Transverse colon (tissue), 4 donors: Measurements from ENCODE around the gene LRRC63. TPM values are rescaled to one million over a fixed set of nuclear protein-coding genes. Genes with fewer than 3 reads are reported as not detected.
A peak's percentile ranks its signal among the peaks of the same experiment; 100 is the strongest.
"Not testable (repeated sequence)": the region's sequence is repeated elsewhere in the genome, so short reads cannot be mapped to it uniquely, and the experiment has no call there.

Source experiments
- DNase-seq: peaks from one replicate; pipeline ENCODE4 v3.0.0-alpha.2; 2019
- H3K27ac ChIP-seq, 4 donors: fragments of 200-600 bp; sonication (generic); 2 replicates each; pipeline ENCODE4 v1.5.1; 2016 to 2018; ENCODE audit warnings: inconsistent platforms in 4 of 4
- H3K27me3 ChIP-seq: fragments of 200-600 bp; sonication (generic); 2 replicates; pipeline ENCODE4 v1.5.1; 2017; ENCODE audit warnings: inconsistent platforms
- H3K36me3 ChIP-seq, 4 donors: fragments of 200-600 bp; sonication (generic); 2 replicates each; pipeline ENCODE4 v1.5.1; 2017 to 2019; ENCODE audit warnings: inconsistent platforms in 4 of 4
- H3K4me1 ChIP-seq, 4 donors: fragments of 200-600 bp; sonication (generic); 2 replicates each; pipeline ENCODE4 v1.5.1; 2017 to 2020; ENCODE audit warnings: inconsistent platforms in 4 of 4
- H3K4me3 ChIP-seq, 4 donors: fragments of 200-600 bp; sonication (generic); 1 replicate in 1 of 4; 2 replicates in 3 of 4; pipeline versions ENCODE4 v1.5.1 to v1.6.1; 2017 to 2019; ENCODE audit warnings: inconsistent platforms in 4 of 4
- H3K9me3 ChIP-seq, 2 donors: fragments of 200-600 bp; sonication (generic); 2 replicates each; pipeline ENCODE4 v1.5.1; 2017 to 2019; ENCODE audit warnings: inconsistent platforms in 2 of 2
- CTCF ChIP-seq, 5 experiments: fragments of 200-600 bp in 3 of 5; fragments of 450-650 bp in 2 of 5; sonication (generic) in 3 of 5; IDR thresholded peaks; 1 replicate in 2 of 5; 2 replicates in 3 of 5; pipeline ENCODE4 v1.5.1; 2016 to 2017; ENCODE audit warnings: antibody characterized with exemption in 5 of 5, inconsistent platforms in 3 of 5, mild to moderate bottlenecking in 2 of 5, moderate library complexity in 1 of 5
- EP300 ChIP-seq: sonication (generic); formaldehyde crosslinking; IDR thresholded peaks from one replicate; pipeline ENCODE4 v1.6.1; 2017; ENCODE audit warnings: antibody characterized with exemption, low read depth
- POLR2A ChIP-seq: fragments of 450-650 bp; IDR thresholded peaks from one replicate; pipeline ENCODE4 v1.6.1; 2016; ENCODE audit warnings: antibody characterized with exemption, mild to moderate bottlenecking, moderate library complexity
- POLR2AphosphoS5 ChIP-seq, 3 donors: sonication (generic); formaldehyde crosslinking; IDR thresholded peaks; one replicate each; pipeline ENCODE4 v1.6.1; 2016; ENCODE audit warnings: antibody characterized with exemption in 3 of 3
- WGBS, 2 donors: methylation state at CpG; one replicate each; pipeline ENCODE4 v1.1.5; 2018; ENCODE audit warnings: low coverage in 1 of 2; 5-methylcytosine and 5-hydroxymethylcytosine counted together
- in situ Hi-C, 4 donors: fragments of 200-750 bp; cut with MboI; loops; one replicate each; pipeline versions ENCODE4 v1.15.0 to v1.15.1; 2017; ENCODE audit warnings: low sequenced_read_pairs in 3 of 4, low pct_ligation_motif_present in 1 of 4, low pct_unique_long_range_greater_than_20kb in 1 of 4
- intact Hi-C: fragments of 100-400 bp; cut with DNase I; formaldehyde crosslinking; loops from one replicate; pipeline ENCODE4 v1.15.1; 2023; ENCODE audit warnings: low total_unique reads
- total RNA-seq, 4 donors: library from RNA; depleted of rRNA; stranded (reverse); fragments of >200 nt; gene quantifications; one replicate each; pipeline ENCODE4 v1.1.0, GENCODE V29; 2016

The LRRC63 gene
- total RNA-seq, 4 donors from 2014 or later: 0.32 TPM; not detected in 3

GRCh38 chr13:46281779-46282178 is 70.1 kb downstream of the LRRC63 start:
- no peak overlapping the region for H3K4me3 ChIP-seq
- WGBS, 2 donors: 48 to 51% methylated on average over 2 of the region's 2 CpGs
- in situ Hi-C loops: no loop called here
- H3K9me3 ChIP-seq: no peaks in the 10 kb centered on the region
- H3K27me3 ChIP-seq: no peaks in the 10 kb centered on the region
- H3K27ac ChIP-seq: no peak overlapping the region
- no peaks in the 10 kb centered on the region for H3K36me3 ChIP-seq
- DNase-seq: no peak
- H3K4me1 ChIP-seq: no peaks in the 10 kb centered on the region
- intact Hi-C loops: no loop called here
- no peak for TF ChIP-seq EP300
- no peak for TF ChIP-seq CTCF (IDR thresholded peaks at IDR 0.05)
- no peak for TF ChIP-seq POLR2A
- TF ChIP-seq POLR2AphosphoS5 (IDR thresholded peaks at IDR 0.05): no peak

DNA sequence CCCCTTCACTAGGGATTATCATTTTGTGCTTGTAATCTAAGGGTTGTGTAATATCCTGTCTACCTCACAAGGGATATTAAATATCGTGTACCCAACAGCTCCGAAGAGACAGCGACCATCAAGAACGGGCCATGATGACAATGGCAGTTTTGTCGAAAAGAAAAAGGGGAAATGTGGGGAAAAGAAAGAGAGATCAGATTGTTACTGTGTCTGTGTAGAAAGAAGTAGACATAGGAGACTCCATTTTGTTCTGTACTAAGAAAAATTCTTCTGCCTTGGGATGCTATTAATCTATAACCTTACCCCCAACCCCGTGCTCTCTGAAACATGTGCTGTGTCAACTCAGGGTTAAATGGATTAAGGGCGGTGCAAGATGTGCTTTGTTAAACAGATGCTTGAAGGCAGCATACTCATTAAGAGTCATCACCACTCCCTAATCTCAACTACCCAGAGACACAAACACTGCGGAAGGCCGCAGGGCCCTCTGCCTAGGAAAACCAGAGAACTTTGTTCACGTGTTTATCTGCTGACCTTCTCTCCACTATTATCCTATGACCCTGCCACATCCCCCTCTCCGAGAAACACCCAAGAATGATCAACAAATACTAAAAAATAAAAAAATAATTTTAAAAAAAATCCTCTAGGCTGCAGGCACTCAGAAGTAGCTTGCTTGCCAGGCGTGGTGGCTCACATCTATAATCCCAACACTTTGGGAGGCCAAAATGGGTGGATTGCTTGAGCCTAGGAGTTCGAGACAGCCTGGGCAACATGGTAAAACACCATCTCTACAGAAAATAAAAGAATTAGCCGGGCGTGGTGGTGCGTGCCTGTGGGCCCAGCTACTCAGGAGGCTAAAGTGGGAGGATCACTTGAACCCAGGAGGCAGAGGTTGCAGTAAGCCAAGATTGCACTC is 72.4 kb downstream of the LRRC63 start:
- H3K9me3 ChIP-seq, in situ Hi-C loops, H3K36me3 ChIP-seq, H3K27ac ChIP-seq, DNase-seq, H3K4me1 ChIP-seq, intact Hi-C loops, H3K27me3 ChIP-seq, H3K4me3 ChIP-seq: not testable (repeated sequence)
- 78 to 85% methylated on average over 10 to 16 of the region's 16 CpGs for WGBS, 2 donors

- intact Hi-C loops (no loop called here), in situ Hi-C loops (no loop called here)
- no peaks in the 10 kb centered on the region for H3K36me3 ChIP-seq
- no peak for DNase-seq
- no peaks in the 10 kb centered on the region for H3K4me1 ChIP-seq
- 56 to 77% methylated on average over 1 of the region's 1 CpG for WGBS, 2 donors
- H3K4me3 ChIP-seq: no peak overlapping the region
- H3K27ac ChIP-seq: no peak overlapping the region
- no peaks in the 10 kb centered on the region for H3K27me3 ChIP-seq
- no peak for TF ChIP-seq EP300
- TF ChIP-seq CTCF (IDR thresholded peaks at IDR 0.05): no peak
- TF ChIP-seq POLR2A: no peak
- TF ChIP-seq POLR2AphosphoS5 (IDR thresholded peaks at IDR 0.05): no peak
- H3K9me3 ChIP-seq: no peaks in the 10 kb centered on the region
Measured at GRCh38 chr13:46286972-46287371, 75.2 kb downstream of the LRRC63 start.

DNA sequence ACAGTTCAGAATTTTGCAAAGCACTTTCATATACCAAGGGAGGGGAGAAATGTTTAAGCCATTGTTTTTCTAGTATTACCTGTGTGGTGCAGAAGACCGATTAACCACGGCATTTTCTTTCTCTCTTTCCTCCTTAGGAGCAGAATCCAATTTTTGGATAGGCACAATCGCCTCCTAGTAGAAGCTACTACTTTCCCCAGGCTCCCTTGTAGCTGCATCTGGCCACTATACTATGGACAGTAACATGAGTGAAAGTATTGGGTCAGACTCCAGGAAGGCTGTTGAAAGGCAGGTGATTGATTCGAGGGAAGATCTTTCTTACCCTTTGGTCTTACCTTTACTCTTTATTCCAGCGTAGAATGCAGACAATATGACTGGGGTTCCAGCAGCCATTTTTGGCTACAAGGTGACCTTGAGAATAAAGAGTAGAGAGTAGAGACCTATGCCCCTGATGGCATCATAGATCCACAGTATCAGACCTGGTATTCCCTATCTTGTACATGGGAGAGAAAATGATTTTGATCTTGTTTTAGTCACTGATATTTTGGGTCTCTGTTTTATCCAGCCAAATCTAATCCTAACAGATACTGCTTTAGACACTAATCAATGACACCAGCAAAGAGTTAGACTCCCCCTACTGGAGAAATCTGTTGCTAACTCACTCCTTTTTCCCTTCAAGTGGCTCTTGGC is 77.0 kb downstream of the LRRC63 start:
- no peaks in the 10 kb centered on the region for H3K9me3 ChIP-seq
- in situ Hi-C loops: no loop called here
- DNase-seq: no peak
- TF ChIP-seq CTCF (IDR thresholded peaks at IDR 0.05): peak; percentile 32 to 55 (median 40)
- TF ChIP-seq POLR2AphosphoS5 (IDR thresholded peaks at IDR 0.05): no peak
- WGBS, 2 donors: 66 to 83% methylated on average over 2 to 5 of the region's 5 CpGs
- H3K27ac ChIP-seq: no peak overlapping the region
- intact Hi-C loops: no loop called here
- no peaks in the 10 kb centered on the region for H3K36me3 ChIP-seq
- no peaks in the 10 kb centered on the region for H3K4me1 ChIP-seq
- no peaks in the 10 kb centered on the region for H3K27me3 ChIP-seq
- H3K4me3 ChIP-seq: no peak overlapping the region
